ENCODE results near the gene DISP3. TPM values are rescaled to one million over a fixed set of nuclear protein-coding genes. Genes with fewer than 3 reads are reported as not detected.

DISP3 gene
- total and polyA plus RNA-seq, 2 of the 13 experiments (the other 11 are each of a cell fraction or from before 2014, with no cell fraction given) = 0.08 to 0.13 TPM

- TF ChIP-seq, protein P1, sequence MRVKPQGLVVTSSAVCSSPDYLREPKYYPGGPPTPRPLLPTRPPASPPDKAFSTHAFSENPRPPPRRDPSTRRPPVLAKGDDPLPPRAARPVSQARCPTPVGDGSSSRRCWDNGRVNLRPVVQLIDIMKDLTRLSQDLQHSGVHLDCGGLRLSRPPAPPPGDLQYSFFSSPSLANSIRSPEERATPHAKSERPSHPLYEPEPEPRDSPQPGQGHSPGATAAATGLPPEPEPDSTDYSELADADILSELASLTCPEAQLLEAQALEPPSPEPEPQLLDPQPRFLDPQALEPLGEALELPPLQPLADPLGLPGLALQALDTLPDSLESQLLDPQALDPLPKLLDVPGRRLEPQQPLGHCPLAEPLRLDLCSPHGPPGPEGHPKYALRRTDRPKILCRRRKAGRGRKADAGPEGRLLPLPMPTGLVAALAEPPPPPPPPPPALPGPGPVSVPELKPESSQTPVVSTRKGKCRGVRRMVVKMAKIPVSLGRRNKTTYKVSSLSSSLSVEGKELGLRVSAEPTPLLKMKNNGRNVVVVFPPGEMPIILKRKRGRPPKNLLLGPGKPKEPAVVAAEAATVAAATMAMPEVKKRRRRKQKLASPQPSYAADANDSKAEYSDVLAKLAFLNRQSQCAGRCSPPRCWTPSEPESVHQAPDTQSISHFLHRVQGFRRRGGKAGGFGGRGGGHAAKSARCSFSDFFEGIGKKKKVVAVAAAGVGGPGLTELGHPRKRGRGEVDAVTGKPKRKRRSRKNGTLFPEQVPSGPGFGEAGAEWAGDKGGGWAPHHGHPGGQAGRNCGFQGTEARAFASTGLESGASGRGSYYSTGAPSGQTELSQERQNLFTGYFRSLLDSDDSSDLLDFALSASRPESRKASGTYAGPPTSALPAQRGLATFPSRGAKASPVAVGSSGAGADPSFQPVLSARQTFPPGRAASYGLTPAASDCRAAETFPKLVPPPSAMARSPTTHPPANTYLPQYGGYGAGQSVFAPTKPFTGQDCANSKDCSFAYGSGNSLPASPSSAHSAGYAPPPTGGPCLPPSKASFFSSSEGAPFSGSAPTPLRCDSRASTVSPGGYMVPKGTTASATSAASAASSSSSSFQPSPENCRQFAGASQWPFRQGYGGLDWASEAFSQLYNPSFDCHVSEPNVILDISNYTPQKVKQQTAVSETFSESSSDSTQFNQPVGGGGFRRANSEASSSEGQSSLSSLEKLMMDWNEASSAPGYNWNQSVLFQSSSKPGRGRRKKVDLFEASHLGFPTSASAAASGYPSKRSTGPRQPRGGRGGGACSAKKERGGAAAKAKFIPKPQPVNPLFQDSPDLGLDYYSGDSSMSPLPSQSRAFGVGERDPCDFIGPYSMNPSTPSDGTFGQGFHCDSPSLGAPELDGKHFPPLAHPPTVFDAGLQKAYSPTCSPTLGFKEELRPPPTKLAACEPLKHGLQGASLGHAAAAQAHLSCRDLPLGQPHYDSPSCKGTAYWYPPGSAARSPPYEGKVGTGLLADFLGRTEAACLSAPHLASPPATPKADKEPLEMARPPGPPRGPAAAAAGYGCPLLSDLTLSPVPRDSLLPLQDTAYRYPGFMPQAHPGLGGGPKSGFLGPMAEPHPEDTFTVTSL (CRISPR knock-in tag; IDR thresholded peaks at IDR 0.05; ENCODE audit: borderline replicate concordance) = no peak
- TF ChIP-seq SAP130 (CRISPR knock-in tag; IDR thresholded peaks at IDR 0.05; ENCODE audit: low read depth) (0 out of 2 replicates have a peak, but pooled peaks have one; percentile 27), AGO2 (optimal IDR thresholded peaks at IDR 0.05; ENCODE audit: low read depth, low read length) (no peak), KDM3A (CRISPR knock-in tag; IDR thresholded peaks at IDR 0.05; ENCODE audit: low read depth) (no peak), SMAD3 (CRISPR knock-in tag; IDR thresholded peaks at IDR 0.05) (no peak), KAT7 (CRISPR knock-in tag; IDR thresholded peaks at IDR 0.05; ENCODE audit: borderline replicate concordance) (no peak), ZNF30 (CRISPR knock-in tag; IDR thresholded peaks at IDR 0.05) (no peak), CSRNP1 (CRISPR knock-in tag; IDR thresholded peaks at IDR 0.05) (no peak), NFKB2 (CRISPR knock-in tag; IDR thresholded peaks at IDR 0.05; ENCODE audit: borderline replicate concordance) (peak; percentile 37; the same call in 1 of the 2 replicates), GRHL1 (CRISPR knock-in tag; conservative IDR thresholded peaks at IDR 0.05) (no peak), SALL1 (CRISPR knock-in tag; IDR thresholded peaks at IDR 0.05) (peak; percentile 61), IKZF1 (IDR thresholded peaks at IDR 0.05) (no peak), ZNF83 (CRISPR knock-in tag; IDR thresholded peaks at IDR 0.05; ENCODE audit: borderline replicate concordance) (no peak), CEBPB (IDR thresholded peaks at IDR 0.05; ENCODE audit: borderline replicate concordance, low read depth, low read length) (no peak), ZNF772 (CRISPR knock-in tag; IDR thresholded peaks at IDR 0.05) (no peak), ZNF724P (CRISPR knock-in tag; IDR thresholded peaks at IDR 0.05; ENCODE audit: borderline replicate concordance) (no peak), SRSF9 (IDR thresholded peaks at IDR 0.05; ENCODE audit: borderline replicate concordance, insufficient read depth, low read depth, low read length, poor library complexity, severe bottlenecking) (no peak), SYNCRIP (IDR thresholded peaks at IDR 0.05; ENCODE audit: insufficient read depth, low read depth, low read length) (no peak)
- TF ChIP-seq, protein P2, sequence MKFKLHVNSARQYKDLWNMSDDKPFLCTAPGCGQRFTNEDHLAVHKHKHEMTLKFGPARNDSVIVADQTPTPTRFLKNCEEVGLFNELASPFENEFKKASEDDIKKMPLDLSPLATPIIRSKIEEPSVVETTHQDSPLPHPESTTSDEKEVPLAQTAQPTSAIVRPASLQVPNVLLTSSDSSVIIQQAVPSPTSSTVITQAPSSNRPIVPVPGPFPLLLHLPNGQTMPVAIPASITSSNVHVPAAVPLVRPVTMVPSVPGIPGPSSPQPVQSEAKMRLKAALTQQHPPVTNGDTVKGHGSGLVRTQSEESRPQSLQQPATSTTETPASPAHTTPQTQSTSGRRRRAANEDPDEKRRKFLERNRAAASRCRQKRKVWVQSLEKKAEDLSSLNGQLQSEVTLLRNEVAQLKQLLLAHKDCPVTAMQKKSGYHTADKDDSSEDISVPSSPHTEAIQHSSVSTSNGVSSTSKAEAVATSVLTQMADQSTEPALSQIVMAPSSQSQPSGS (CRISPR knock-in tag; IDR thresholded peaks at IDR 0.05) = no peak
Measured at GRCh38 chr1:11478571-11479374, at the start of gene DISP3 (continued).

Data from HepG2 (cell line).